Sciatic nerve (tissue), 2 donors: ENCODE results near the gene BDKRB1. TPM values are rescaled to one million over a fixed set of nuclear protein-coding genes. Genes with fewer than 3 reads are reported as not detected.

ENCODE experiments used
- ATAC-seq: fragments of 200-7000 bp; cut with Tn5 transposase; one replicate; pipeline ENCODE4 v1.9.1; 2020; ENCODE audit warnings: mild to moderate bottlenecking, moderate library complexity
- DNase-seq: peaks from one replicate; pipeline ENCODE4 v3.0.0-alpha.2; 2020; ENCODE audit warnings: low spot score
- intact Hi-C: fragments of 100-400 bp; cut with DNase I; formaldehyde crosslinking; loops from one replicate; pipeline ENCODE4 v1.14.2; 2022
- total RNA-seq: library from RNA; stranded (reverse); fragmentation: NEBNext Ultra II Directional; extraction: Animal tissue kit (Norgen Biotek cat#: 25700); gene quantifications from one replicate; pipeline ENCODE4 v1.2.1, GENCODE V29; 2021
- donor health status: DM: no; HTN: no; CAD: no.
- donor health status: DM: no; HTN: no; CAD: no.

Gene BDKRB1
- total RNA-seq, 1 donor from 2014 or later, result 3.6 TPM

- ATAC-seq (no peak), DNase-seq (no peak)
- intact Hi-C loops, result no loop called here
Measured at GRCh38 chr14:96254687-96255086, 1.3 kb upstream of the BDKRB1 start.

GRCh38 chr14:96256407-96256806 lies 397 bp downstream of the BDKRB1 start:
- DNase-seq (no peak), ATAC-seq (peak; percentile 71)
- intact Hi-C loops, result no loop called here

GRCh38 chr14:96257056-96257455 lies 1.0 kb downstream of the BDKRB1 start:
- DNase-seq, result no peak
- no peak for ATAC-seq
- intact Hi-C loops, result no loop called here

- ATAC-seq, result no peak
- DNase-seq, result no peak
- intact Hi-C loops, result no loop called here
Measured at GRCh38 chr14:96257900-96258299, 1.9 kb downstream of the BDKRB1 start.

DNA sequence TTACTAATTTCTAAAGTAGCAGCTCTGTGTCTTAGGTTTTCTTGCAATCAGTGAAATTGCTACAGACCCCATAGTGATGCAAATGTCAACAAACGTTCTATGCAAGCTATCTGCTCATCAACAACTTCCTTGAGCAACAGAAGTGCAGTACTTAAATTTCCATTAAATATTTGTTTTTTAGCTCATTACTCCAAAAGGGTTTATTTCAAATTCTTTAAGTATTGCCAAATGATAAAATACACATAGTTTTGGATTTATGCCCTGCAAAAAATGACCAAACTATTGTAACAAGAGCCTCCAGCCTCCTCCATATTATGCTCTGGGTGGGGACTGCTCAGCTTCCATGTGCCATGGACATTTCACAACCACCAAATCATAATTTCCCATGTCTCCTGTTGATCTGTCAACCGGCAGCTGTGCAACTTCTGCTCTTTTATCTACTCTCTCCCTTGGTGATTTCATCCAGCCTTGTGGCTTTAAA lies 4.4 kb downstream of the BDKRB1 start:
- DNase-seq, result no peak
- intact Hi-C loops, result no loop called here
- no peak for ATAC-seq

- ATAC-seq (no peak), DNase-seq (no peak)
- intact Hi-C loops, result no loop called here
Measured at GRCh38 chr14:96261053-96261452, 5.0 kb downstream of the BDKRB1 start.

GRCh38 chr14:96261772-96262655 lies 6.0 kb downstream of the BDKRB1 start:
- intact Hi-C loops, result no loop called here
- ATAC-seq (no peak), DNase-seq (no peak)

DNA sequence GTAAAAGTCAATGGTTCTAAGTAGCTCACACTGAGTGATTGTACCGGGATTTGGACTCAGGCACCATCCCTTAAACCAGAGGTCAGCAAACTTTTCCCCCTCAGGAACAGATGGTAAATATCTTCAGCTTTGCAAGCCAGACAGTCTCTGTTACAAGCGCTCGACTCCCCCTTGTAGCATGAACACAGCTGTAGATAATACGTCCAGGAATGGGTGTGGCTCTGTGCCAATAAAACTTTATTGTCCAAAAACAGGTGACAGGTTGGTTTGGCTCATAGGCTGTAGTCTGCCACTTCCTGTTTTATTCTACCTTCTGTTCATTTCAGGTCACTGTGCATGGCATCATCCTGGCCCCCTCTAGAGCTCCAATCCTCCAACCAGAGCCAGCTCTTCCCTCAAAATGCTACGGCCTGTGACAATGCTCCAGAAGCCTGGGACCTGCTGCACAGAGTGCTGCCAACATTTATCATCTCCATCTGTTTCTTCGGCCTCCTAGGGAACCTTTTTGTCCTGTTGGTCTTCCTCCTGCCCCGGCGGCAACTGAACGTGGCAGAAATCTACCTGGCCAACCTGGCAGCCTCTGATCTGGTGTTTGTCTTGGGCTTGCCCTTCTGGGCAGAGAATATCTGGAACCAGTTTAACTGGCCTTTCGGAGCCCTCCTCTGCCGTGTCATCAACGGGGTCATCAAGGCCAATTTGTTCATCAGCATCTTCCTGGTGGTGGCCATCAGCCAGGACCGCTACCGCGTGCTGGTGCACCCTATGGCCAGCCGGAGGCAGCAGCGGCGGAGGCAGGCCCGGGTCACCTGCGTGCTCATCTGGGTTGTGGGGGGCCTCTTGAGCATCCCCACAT lies 7.6 kb downstream of the BDKRB1 start:
- ATAC-seq (no peak), DNase-seq (no peak)
- intact Hi-C loops, result no loop called here

- intact Hi-C loops, result no loop called here
- DNase-seq (no peak), ATAC-seq (no peak)
Measured at GRCh38 chr14:96264200-96264553, 8.2 kb downstream of the BDKRB1 start.

- intact Hi-C loops, result no loop called here
- ATAC-seq (no peak), DNase-seq (no peak)
Measured at GRCh38 chr14:96264853-96265252, 8.8 kb downstream of the BDKRB1 start.

DNA sequence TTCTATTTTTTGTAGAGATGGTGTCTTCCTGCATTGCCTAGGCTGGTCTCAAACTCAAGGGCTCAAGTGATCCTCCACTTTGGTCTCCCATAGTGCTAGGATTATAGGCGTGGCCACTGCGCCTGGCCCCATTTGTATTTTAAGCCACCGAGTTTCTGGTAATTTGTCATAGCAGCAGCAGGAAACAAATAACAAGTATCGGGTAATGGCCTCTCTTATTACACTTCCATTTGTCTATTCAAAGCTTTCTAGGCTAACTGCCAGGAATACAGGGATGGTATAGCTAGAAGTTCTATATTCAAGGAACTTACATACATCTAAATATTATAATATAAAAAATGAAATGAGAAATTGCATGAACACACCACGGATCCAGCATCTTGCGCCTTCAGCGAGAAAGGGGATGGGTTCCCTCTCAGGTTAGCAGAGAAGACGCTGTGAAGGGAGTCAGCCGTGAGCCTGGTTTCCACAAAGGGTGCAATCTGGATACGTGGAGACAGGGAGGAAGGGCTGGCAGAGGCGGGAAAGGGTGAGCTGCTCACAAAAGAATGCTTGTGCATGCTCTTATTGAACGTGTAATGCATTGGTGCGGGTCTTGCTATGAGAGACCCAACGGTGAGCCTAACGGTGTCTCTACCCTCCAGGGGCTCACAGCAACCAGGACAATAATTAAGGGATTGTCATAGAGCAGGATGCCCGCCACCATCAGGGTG lies 9.5 kb downstream of the BDKRB1 start:
- DNase-seq (no peak), ATAC-seq (no peak)
- intact Hi-C loops, result no loop called here

DNA sequence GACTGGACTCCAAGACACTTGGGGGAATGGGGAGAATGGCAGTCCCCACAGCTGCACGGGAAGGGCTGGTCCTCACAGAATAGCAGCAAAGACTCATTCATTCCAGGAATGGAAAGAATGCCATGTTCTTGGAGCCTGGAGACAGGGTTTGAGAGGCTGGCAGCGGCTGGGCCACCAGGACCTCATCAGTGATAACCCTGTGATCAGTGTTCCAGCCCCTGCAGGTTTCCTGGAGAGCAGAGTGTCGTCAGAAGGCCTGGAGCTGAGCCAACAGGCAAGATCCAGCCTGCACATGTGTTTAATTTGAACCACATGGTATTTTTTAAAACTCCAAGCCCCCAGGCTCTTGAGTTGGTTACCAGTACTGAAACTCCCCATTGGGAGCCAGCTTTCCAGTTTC lies 11.3 kb downstream of the BDKRB1 start:
- DNase-seq (no peak), ATAC-seq (peak; percentile 19)
- intact Hi-C loops, result no loop called here

DNA sequence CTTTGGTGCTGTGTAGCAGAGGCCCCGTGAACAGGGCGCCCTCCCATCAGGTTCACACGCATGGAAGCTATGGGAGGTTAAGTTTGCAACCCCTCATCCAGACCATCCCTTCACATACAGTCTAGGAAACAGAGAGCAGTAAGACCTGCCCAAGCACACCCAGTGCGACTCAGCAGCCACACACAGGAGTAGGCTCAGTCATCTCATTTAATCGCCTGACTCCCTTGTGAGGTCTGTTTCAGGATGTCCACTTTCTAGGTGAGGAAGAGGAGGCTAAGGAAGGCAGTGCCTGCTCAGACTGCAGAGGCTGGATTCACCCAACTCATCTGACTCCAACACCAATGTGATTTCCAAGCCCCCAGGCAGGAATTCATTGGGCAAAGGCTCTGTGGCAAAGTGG lies 11.9 kb downstream of the BDKRB1 start:
- DNase-seq (no peak), ATAC-seq (no peak)
- intact Hi-C loops, result no loop called here

- intact Hi-C loops, result no loop called here
- peak; percentile 87 for ATAC-seq
- peak; percentile 67 for DNase-seq
Measured at GRCh38 chr14:96268431-96269358, 12.7 kb downstream of the BDKRB1 start.

- intact Hi-C loops, result no loop called here
- ATAC-seq, result peak; percentile 47
- DNase-seq, result no peak
Measured at GRCh38 chr14:96269359-96269710, 13.3 kb downstream of the BDKRB1 start.

DNA sequence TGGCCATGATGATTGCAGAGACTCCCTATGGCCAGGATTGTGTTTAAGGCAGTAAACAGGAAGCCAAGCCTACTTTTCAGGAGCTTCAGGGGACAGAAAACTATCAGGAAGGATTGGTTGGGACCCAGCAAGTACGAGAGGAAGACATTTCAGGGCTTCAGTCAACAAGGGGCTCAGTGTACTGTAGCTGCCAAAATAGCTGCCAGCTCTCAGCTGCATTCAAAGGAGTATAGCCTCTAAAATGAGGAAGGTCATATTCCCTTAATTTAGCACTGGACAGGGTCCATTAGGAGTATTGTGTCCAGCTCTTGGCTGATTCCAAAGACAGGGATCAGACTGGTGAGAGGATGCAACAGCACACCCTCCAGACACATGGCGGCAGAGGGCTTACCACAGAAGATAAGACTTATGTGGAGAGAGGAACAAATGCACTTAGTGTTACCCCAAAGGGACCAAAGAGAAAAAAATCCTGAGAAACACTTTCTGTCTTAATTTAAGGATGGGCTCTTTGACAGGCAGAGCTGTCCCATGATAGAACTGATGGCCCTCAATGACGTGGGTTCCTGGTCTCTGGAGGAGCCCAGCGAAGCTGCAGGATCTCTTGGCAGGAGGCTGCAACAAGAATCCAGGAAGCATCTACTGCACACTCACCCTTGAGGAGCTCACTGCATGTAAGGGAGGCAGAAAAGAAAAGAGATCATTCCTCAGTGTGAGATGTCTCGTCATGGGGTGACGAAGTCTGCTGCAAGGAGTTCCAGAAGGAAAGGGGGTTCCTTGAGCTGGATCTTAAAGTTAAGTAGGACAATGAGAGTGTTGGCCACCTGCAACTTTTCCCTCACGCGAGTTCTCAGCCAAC lies 14.8 kb downstream of the BDKRB1 start:
- DNase-seq (no peak), ATAC-seq (no peak)
- intact Hi-C loops, result loop anchor here (10.0 kb wide), 2 partner anchors 266 to 706 kb away; no protein-coding TSS in a partner anchor

- DNase-seq (no peak), ATAC-seq (no peak)
- intact Hi-C loops, result loop anchor here (10.0 kb wide), 2 partner anchors 267 to 707 kb away; no protein-coding TSS in a partner anchor
Measured at GRCh38 chr14:96271421-96271762, 15.4 kb downstream of the BDKRB1 start.
